ENCODE data around the gene DIAPH1. TPM values are rescaled to one million over a fixed set of nuclear protein-coding genes. Genes with fewer than 3 reads are reported as not detected.

DIAPH1 gene
- total RNA-seq, 1 experiment from 2014 or later = 117 TPM

DNA sequence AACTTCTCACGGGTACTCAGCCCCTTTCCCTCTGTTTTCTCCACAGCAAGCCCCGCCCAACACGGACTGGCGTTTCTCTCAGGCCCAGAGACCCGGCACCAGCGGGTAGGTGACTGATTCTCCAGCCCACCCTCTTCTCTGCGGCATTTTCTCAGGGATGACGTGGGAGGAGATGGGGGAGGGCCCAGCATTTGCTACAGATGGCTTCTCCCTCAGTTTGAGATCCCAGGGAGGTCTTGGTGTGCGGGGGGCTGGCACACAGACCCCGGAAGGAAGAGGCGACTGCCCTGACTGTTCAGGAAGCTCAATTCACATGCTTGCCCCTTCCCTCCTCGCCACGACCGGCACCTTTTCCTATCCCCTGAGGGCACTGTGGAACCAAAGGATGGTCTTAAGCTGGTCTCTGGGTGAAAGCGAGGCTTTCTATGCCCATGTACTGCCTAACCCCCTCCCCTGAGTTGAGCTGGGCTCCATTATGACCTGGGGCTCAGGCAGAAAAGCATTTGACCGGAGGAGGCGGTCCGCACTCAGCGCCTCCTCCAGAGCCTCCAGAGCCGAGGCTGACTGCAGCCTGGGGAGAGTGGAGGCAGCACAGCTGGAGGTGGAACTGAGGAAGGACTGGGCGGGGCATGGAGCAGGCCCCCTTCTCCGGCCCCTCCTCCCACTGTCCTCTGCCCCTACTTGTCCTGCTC is 123.9 kb downstream of the DIAPH1 start:
- H3T11ph ChIP-seq (ENCODE audit: low read length) = no peak overlapping the region

More for the DNA sequence above, 123.9 kb downstream of the DIAPH1 start:
- H3K27ac Mint-ChIP-seq = peak overlapping the region; percentile 71 to 82 (median 82); a peak in 6 of 7 replicates
- H3K4me1 ChIP-seq (ENCODE audit: insufficient read depth, low read length) = peaks cover 14% of the 10 kb centered on the region
- no peak overlapping the region for H2BK12ac ChIP-seq (ENCODE audit: insufficient read length, low read depth, low read length)
- peaks cover 8 to 18% (median 18%) of the 10 kb centered on the region in 3 experiments; a peak in 6 of 7 replicates for H3K36me3 Mint-ChIP-seq (ENCODE audit: insufficient read depth in 1 of 3, low read depth in 3 of 3)
- H3K9me3 Mint-ChIP-seq = no peaks in the 10 kb centered on the region
- H2BK20ac ChIP-seq (ENCODE audit: low read depth, low read length, poor library complexity, severe bottlenecking) = no peak overlapping the region
- no peak overlapping the region for H4K91ac ChIP-seq (ENCODE audit: insufficient read length, low read depth, low read length)
- no peak overlapping the region for H2AK5ac ChIP-seq (ENCODE audit: insufficient read length, low read length)
- TF ChIP-seq, protein P1, sequence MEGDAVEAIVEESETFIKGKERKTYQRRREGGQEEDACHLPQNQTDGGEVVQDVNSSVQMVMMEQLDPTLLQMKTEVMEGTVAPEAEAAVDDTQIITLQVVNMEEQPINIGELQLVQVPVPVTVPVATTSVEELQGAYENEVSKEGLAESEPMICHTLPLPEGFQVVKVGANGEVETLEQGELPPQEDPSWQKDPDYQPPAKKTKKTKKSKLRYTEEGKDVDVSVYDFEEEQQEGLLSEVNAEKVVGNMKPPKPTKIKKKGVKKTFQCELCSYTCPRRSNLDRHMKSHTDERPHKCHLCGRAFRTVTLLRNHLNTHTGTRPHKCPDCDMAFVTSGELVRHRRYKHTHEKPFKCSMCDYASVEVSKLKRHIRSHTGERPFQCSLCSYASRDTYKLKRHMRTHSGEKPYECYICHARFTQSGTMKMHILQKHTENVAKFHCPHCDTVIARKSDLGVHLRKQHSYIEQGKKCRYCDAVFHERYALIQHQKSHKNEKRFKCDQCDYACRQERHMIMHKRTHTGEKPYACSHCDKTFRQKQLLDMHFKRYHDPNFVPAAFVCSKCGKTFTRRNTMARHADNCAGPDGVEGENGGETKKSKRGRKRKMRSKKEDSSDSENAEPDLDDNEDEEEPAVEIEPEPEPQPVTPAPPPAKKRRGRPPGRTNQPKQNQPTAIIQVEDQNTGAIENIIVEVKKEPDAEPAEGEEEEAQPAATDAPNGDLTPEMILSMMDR (conservative IDR thresholded peaks at IDR 0.05) = no peak
- H3K18ac ChIP-seq (ENCODE audit: insufficient read length, low read depth, low read length) = no peak overlapping the region
- no peak overlapping the region for H3K27ac ChIP-seq (ENCODE audit: insufficient read length, low read depth, low read length)
- no peak overlapping the region for H2BK15ac ChIP-seq (ENCODE audit: low read depth, low read length)
- no peaks in the 10 kb centered on the region for H4K20me1 ChIP-seq (ENCODE audit: control insufficient read depth, insufficient read depth, insufficient read length)
- peaks cover 14% of the 10 kb centered on the region for H3K23me2 ChIP-seq (ENCODE audit: insufficient read length, low read depth, low read length, poor library complexity, severe bottlenecking)
- peaks cover 2% of the 10 kb centered on the region; the same call in 1 of the 2 replicates for H3K27me3 Mint-ChIP-seq (ENCODE audit: low read depth)
- H2AFZ ChIP-seq (ENCODE audit: low read length) = no peak overlapping the region
- H3K4me3 Mint-ChIP-seq = peak overlapping the region; percentile 41 to 71
- no peak overlapping the region for H4K5ac ChIP-seq (ENCODE audit: insufficient read length, low read depth, low read length)
- no peaks in the 10 kb centered on the region for H3K79me2 ChIP-seq (ENCODE audit: insufficient read depth, low read length)
- H2BK120ac ChIP-seq (ENCODE audit: low read depth, low read length, poor library complexity, severe bottlenecking) = no peak overlapping the region
- no peak overlapping the region for H4K8ac ChIP-seq (replicated peaks; ENCODE audit: insufficient read length, low read depth, low read length)
- no peak overlapping the region for H3K23ac ChIP-seq (ENCODE audit: insufficient read length, low read depth, low read length)
- peaks cover 27 to 28% of the 10 kb centered on the region in 2 experiments for H3K4me1 Mint-ChIP-seq
- H3K4ac ChIP-seq (ENCODE audit: low read depth, low read length) = no peak overlapping the region
- H2BK5ac ChIP-seq (ENCODE audit: insufficient read length, low read length) = no peak overlapping the region
- peak; percentile 75 for DNase-seq
- WGBS (ENCODE audit: extremely low coverage, insufficient read length, low lambda C conversion rate) = no CpG with 5 or more reads among the region's 22 CpGs
- H3K9ac ChIP-seq (ENCODE audit: extremely low read depth, insufficient read length, low read length) = no peak overlapping the region
- peaks cover 4% of the 10 kb centered on the region; the same call in 1 of the 2 replicates for H3K27me3 ChIP-seq (ENCODE audit: insufficient read depth, low read length)
- no peak overlapping the region for H3K56ac ChIP-seq (ENCODE audit: insufficient read length, low read depth, low read length)
- no peaks in the 10 kb centered on the region for H3K79me1 ChIP-seq (ENCODE audit: insufficient read depth, low read depth, low read length, poor library complexity, severe bottlenecking)
- H3K4me2 ChIP-seq (ENCODE audit: insufficient read depth, insufficient read length, low read length) = peak overlapping the region; percentile 38
- no peaks in the 10 kb centered on the region for H3K9me3 ChIP-seq (ENCODE audit: control insufficient read depth, low read depth, low read length)
- 0 out of 2 replicates have a peak overlapping the region, but pooled peaks have one; percentile 30 for H3K14ac ChIP-seq (ENCODE audit: insufficient read depth, low read length)

Data from H9 (cell line).